Endothelial cell of umbilical vein (primary cell): ENCODE measurements around the gene NADSYN1. TPM values are rescaled to one million over a fixed set of nuclear protein-coding genes. Genes with fewer than 3 reads are reported as not detected.

Source experiments
- BruUV-seq: library from RNA; stranded (reverse); fragments of 400-500 nt; replicated peaks from 2 replicates; lab custom pipeline; 2021; lab: Mats Ljungman, UMichigan
- CTCF ChIA-PET: fragments of 300-600, 350-600 bp; sonication (Branson Sonifier 250); formaldehyde crosslinking; loops from one replicate; lab custom pipeline; 2021; ENCODE audit warnings: antibody characterized with exemption, inconsistent platforms; lab: Charles Lee
- POLR2A ChIA-PET: fragments of 300-600, 350-600 bp; sonication (Branson Sonifier 250); formaldehyde crosslinking; loops from one replicate; lab custom pipeline; 2021; ENCODE audit warnings: antibody characterized with exemption, inconsistent platforms; lab: Charles Lee
- DNase-seq: peaks from one replicate; pipeline ENCODE4 v3.0.0-alpha.2; 2011; ENCODE audit warnings: low read depth, low spot score
- FAIRE-seq: peaks from 2 replicates; lab custom pipeline; 2011; peaks lifted over from hg19 to GRCh38; lab: Jason Lieb, UNC
- H2AFZ ChIP-seq: 2 replicates; pipeline ENCODE4 v1.6.0; 2012; ENCODE audit warnings: low read depth, low read length, control low read depth, inconsistent platforms
- H3K27ac ChIP-seq: 2 replicates; pipeline ENCODE4 v1.5.1; 2011; ENCODE audit warnings: low read depth, mild to moderate bottlenecking, control low read depth, low read length, moderate library complexity; ENCODE audit not compliant: insufficient read depth
- H3K27me3 ChIP-seq, 2 experiments: 2 replicates each; pipeline versions ENCODE4 v1.6.0 to v1.6.1; 2011; ENCODE audit warnings: low read length in 2 of 2, mixed read lengths in 1 of 2; ENCODE audit not compliant: control insufficient read depth in 2 of 2, insufficient read depth in 2 of 2
- H3K36me3 ChIP-seq, 2 experiments: 2 replicates in 1 of 2; 3 replicates in 1 of 2; pipeline ENCODE4 v1.5.1; 2011; ENCODE audit warnings: low read length in 2 of 2, mild to moderate bottlenecking in 1 of 2, moderate library complexity in 1 of 2; ENCODE audit not compliant: control insufficient read depth in 2 of 2, insufficient read depth in 2 of 2; ENCODE audit errors: extremely low read depth in 1 of 2
- H3K4me1 ChIP-seq: 3 replicates; pipeline ENCODE4 v1.5.1; 2011; ENCODE audit warnings: mild to moderate bottlenecking, low read length; ENCODE audit not compliant: control insufficient read depth, insufficient read depth; ENCODE audit errors: extremely low read depth
- H3K4me2 ChIP-seq: 2 replicates; pipeline ENCODE4 v1.6.1; 2011; ENCODE audit warnings: low read length, control low read depth, mixed read lengths; ENCODE audit not compliant: insufficient read depth
- H3K4me3 ChIP-seq, 3 experiments: fragments of 200-600 bp in 1 of 3; sonication (generic), shearing (Covaris generic) in 1 of 3; replicated peaks in 1 of 3; 2 replicates each; pipeline ENCODE4 v1.5.1; 2011 to 2016; ENCODE audit warnings: control low read depth in 3 of 3, low read length in 3 of 3, mild to moderate bottlenecking in 2 of 3, inconsistent platforms in 1 of 3, low read depth in 1 of 3, moderate library complexity in 1 of 3; ENCODE audit not compliant: insufficient read depth in 1 of 3
- H3K79me2 ChIP-seq: 2 replicates; pipeline ENCODE4 v1.6.0; 2012; ENCODE audit warnings: low read length, inconsistent platforms; ENCODE audit not compliant: control insufficient read depth, insufficient read depth
- H3K9ac ChIP-seq: replicated peaks from 2 replicates; pipeline ENCODE3; 2011; ENCODE audit warnings: low read length, control low read depth; ENCODE audit not compliant: insufficient read depth; ENCODE audit errors: extremely low read depth
- H3K9me1 ChIP-seq: replicated peaks from 3 replicates; pipeline ENCODE4 v1.6.0; 2011; ENCODE audit warnings: mild to moderate bottlenecking, low read length; ENCODE audit not compliant: control insufficient read depth, insufficient read depth; ENCODE audit errors: extremely low read depth
- H3K9me3 ChIP-seq: replicated peaks from 2 replicates; pipeline ENCODE4 v1.5.1; 2012; ENCODE audit warnings: low read length, inconsistent platforms; ENCODE audit not compliant: control insufficient read depth, insufficient read depth
- H4K20me1 ChIP-seq: replicated peaks from 2 replicates; pipeline ENCODE3; 2011; ENCODE audit warnings: mild to moderate bottlenecking, low read length; ENCODE audit not compliant: control insufficient read depth, insufficient read depth; ENCODE audit errors: extremely low read depth
- EZH2 ChIP-seq: IDR thresholded peaks from 2 replicates; pipeline ENCODE4 v1.6.1; 2012; ENCODE audit warnings: borderline replicate concordance, low read depth, mild to moderate bottlenecking, moderate library complexity, low read length, inconsistent platforms; ENCODE audit not compliant: severe bottlenecking
- FOS ChIP-seq: IDR thresholded peaks from 2 replicates; pipeline ENCODE4 v1.6.1; 2011; ENCODE audit warnings: mild to moderate bottlenecking, low read length, moderate library complexity, borderline replicate concordance; ENCODE audit not compliant: insufficient read depth
- GATA2 ChIP-seq: IDR thresholded peaks from 2 replicates; pipeline ENCODE4 v1.7.0; 2011; ENCODE audit warnings: low read depth, mild to moderate bottlenecking, moderate library complexity, mixed read lengths, low read length; ENCODE audit not compliant: insufficient read length, insufficient read depth
- JUN ChIP-seq: IDR thresholded peaks from 2 replicates; pipeline ENCODE4 v1.6.1; 2011; ENCODE audit warnings: borderline replicate concordance, low read depth; ENCODE audit not compliant: insufficient read length, insufficient read depth
- MYC ChIP-seq: IDR thresholded peaks from one replicate; pipeline ENCODE4 v1.6.1; 2011; ENCODE audit warnings: mild to moderate bottlenecking, low read depth, low read length
- POLR2A ChIP-seq: IDR thresholded peaks from 2 replicates; pipeline ENCODE4 v1.6.1; 2012; ENCODE audit warnings: low read depth, mild to moderate bottlenecking, control low read depth, low read length
- POLR2AphosphoS5 ChIP-seq: IDR thresholded peaks from 2 replicates; pipeline ENCODE4 v1.6.1; 2012; ENCODE audit warnings: low read depth, mild to moderate bottlenecking, control low read depth, low read length, moderate library complexity; ENCODE audit not compliant: insufficient read depth
- dilution Hi-C: fragments of 300-500 bp; cut with MboI; formaldehyde crosslinking; loops from one replicate; pipeline ENCODE4 v1.15.0; 2019; ENCODE audit warnings: low sequenced_read_pairs; ENCODE audit not compliant: extremely low pct_ligation_motif_present
- intact Hi-C: fragments of 100-400 bp; cut with micrococcal nuclease; formaldehyde crosslinking; loops from one replicate; pipeline ENCODE4 v1.10.0; 2022
- polyA plus RNA-seq, 4 experiments: library from polyadenylated mRNA; depleted of rRNA in 3 of 4; stranded (reverse) in 3 of 4; unstranded in 1 of 4; fragments of >200 nt; gene quantifications; 2 replicates each; pipeline versions ENCODE4 v1.2.1 to v1.2.3, GENCODE V29; 2011 to 2012; ENCODE audit warnings: missing spikeins in 1 of 4
- total RNA-seq: library from RNA; stranded (reverse); gene quantifications from 2 replicates; pipeline ENCODE4 v1.2.3, GENCODE V29; 2021
- TF ChIP-seq, protein P1 (sequence below): IDR thresholded peaks from 2 replicates; pipeline ENCODE4 v1.6.1; 2011; ENCODE audit not compliant: insufficient read depth, insufficient read length
- TF ChIP-seq, protein P2 (sequence below), 2 donors: IDR thresholded peaks; 1 replicate in 1 of 2; 2 replicates in 1 of 2; pipeline ENCODE4 v1.5.1; 2011; ENCODE audit warnings: low read length in 2 of 2, mild to moderate bottlenecking in 2 of 2, moderate library complexity in 2 of 2, control low read depth in 1 of 2, inconsistent platforms in 1 of 2, low read depth in 1 of 2; ENCODE audit not compliant: insufficient read depth in 1 of 2; ENCODE audit errors: extremely low read depth in 1 of 2

The NADSYN1 gene
- total and polyA plus RNA-seq, 2 donors (not counting 3 experiments of a cell fraction or from before 2014, with no cell fraction given): 77.5 to 99.2 TPM

DNA sequence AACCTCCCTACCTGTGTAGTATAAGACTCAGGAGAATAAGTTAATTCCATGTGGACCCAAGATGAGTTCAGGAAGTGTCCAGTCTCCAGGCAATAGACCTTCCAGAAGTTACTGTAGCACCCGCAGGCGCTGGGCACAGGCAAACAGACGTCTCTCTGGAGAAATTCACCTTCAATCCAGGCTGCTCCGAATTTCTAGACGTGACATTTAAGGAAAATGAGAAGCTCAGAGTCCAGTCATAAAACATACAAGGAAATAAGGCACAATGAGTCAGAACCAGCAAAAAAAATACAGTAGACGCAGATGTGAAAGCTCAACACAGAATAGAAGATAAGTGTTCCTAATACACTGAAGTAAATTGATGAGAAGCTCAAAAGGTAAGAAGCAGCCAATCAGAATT is 14.2 kb downstream of the NADSYN1 start:
- TF ChIP-seq, protein P1, sequence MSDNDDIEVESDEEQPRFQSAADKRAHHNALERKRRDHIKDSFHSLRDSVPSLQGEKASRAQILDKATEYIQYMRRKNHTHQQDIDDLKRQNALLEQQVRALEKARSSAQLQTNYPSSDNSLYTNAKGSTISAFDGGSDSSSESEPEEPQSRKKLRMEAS: no peak
- TF ChIP-seq GATA2 (no peak), MYC (no peak), FOS (no peak), EZH2 (no peak), POLR2A (no peak), POLR2AphosphoS5 (no peak), JUN (no peak)
- TF ChIP-seq, protein P2, sequence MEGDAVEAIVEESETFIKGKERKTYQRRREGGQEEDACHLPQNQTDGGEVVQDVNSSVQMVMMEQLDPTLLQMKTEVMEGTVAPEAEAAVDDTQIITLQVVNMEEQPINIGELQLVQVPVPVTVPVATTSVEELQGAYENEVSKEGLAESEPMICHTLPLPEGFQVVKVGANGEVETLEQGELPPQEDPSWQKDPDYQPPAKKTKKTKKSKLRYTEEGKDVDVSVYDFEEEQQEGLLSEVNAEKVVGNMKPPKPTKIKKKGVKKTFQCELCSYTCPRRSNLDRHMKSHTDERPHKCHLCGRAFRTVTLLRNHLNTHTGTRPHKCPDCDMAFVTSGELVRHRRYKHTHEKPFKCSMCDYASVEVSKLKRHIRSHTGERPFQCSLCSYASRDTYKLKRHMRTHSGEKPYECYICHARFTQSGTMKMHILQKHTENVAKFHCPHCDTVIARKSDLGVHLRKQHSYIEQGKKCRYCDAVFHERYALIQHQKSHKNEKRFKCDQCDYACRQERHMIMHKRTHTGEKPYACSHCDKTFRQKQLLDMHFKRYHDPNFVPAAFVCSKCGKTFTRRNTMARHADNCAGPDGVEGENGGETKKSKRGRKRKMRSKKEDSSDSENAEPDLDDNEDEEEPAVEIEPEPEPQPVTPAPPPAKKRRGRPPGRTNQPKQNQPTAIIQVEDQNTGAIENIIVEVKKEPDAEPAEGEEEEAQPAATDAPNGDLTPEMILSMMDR (IDR thresholded peaks at IDR 0.05; ENCODE audit: extremely low read depth in 1 of 2, insufficient read depth in 1 of 2, low read depth in 1 of 2, low read length in 2 of 2): no peak
- Histone ChIP-seq H3K36me3 (peaks cover 12 to 13% of the 10 kb centered on the region in 2 experiments), H2AFZ (no peak overlapping the region), H3K9me1 (no peaks in the 10 kb centered on the region), H3K9me3 (no peaks in the 10 kb centered on the region), H3K9ac (no peak overlapping the region), H3K4me2 (no peak overlapping the region), H4K20me1 (no peaks in the 10 kb centered on the region), H3K79me2 (no peaks in the 10 kb centered on the region), H3K4me3 (no peak overlapping the region), H3K27me3 (no peaks in the 10 kb centered on the region), H3K27ac (no peak overlapping the region), H3K4me1 (no peaks in the 10 kb centered on the region)
- POLR2A ChIA-PET: no interaction called here
- dilution Hi-C loops: no loop called here
- CTCF ChIA-PET: interaction anchor here (1.7 kb wide), 1 partner anchor 96 kb away, joined by 9 read pairs; no protein-coding TSS in a partner anchor
- no peak for FAIRE-seq
- no peak for DNase-seq
- no TSS peak for BruUV-seq
- intact Hi-C loops: no loop called here
